GM12801 (cell line): ENCODE data around the gene SCARB1.

Experiments used
- CTCF ChIP-seq: IDR thresholded peaks from one replicate; pipeline ENCODE4 v1.5.1; 2011; ENCODE audit warnings: control low read depth; ENCODE audit not compliant: insufficient read length; ENCODE audit errors: extremely low read depth

The SCARB1 gene

GRCh38 chr12:124776125-124776513 lies 87.5 kb downstream of the SCARB1 start:
- TF ChIP-seq CTCF, result no peak

GRCh38 chr12:124774462-124775167 lies 89.0 kb downstream of the SCARB1 start:
- no peak for TF ChIP-seq CTCF

DNA sequence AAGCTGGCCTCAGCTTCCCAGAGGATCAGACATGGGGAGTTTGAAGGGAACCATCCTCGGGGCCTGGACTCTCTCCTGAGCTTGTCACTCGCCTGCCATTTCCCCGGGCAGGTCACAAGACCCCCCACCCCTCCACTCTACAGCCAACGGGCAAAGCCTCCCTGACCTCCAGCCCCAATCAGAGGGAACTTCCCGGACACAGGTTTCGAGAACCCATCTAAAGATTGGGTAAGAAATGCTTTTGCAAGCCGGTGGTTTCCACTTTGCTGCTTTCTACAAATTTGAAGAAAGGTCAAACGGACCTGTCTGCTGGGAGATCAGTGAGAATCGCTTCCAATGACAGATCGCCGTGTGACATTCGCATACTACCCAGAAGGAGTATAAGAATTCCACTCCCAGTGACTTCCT lies 89.6 kb downstream of the SCARB1 start:
- no peak for TF ChIP-seq CTCF

- no peak for TF ChIP-seq CTCF
Measured at GRCh38 chr12:124772289-124773170, 91.1 kb downstream of the SCARB1 start.

DNA sequence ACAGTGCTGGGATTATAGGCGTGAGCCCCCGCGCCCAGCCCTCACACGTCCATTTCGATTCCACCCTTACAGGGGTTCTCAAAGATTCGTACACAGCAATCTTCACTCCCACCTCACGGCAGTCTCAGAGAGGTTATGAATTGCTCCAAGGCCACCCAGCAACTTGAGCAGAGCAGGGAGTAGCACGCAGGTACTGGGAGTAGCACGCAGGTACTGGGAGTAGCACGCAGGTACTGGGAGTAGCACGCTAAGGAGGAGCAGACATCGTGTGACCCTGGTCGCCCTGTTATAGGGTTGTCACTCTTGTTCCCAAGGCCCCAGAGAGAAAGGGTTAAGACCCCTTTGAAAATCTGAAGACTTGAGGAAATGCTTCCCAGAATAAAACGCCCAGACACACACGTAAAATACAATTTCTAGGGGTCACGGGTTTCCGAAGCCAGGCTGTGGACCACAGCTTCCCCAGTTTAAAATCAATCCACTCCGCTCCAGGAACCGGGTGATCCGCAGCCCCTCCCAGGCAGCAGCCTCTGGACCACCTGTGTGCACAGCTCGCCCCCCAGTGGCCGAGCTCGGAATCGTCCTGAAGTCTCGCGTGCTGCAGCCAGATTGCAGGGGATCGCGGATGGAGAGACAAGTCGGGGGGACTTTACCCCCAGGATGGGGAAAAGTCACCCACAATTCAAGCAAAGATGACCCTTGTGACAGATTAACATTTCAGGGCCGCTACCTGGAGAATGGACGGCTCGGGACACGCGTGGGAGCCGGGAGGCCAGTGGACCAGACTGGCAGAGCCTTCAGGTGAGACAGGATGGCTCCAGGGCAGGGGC lies 92.0 kb downstream of the SCARB1 start:
- no peak for TF ChIP-seq CTCF

GRCh38 chr12:124770728-124771127 lies 92.9 kb downstream of the SCARB1 start:
- TF ChIP-seq CTCF, result no peak
